ENCODE measurements around the gene CRY2. TPM values are rescaled to one million over a fixed set of nuclear protein-coding genes. Genes with fewer than 3 reads are reported as not detected.
A peak's percentile ranks its signal among the peaks of the same experiment; 100 is the strongest.
"Not testable (repeated sequence)": the region's sequence is repeated elsewhere in the genome, so short reads cannot be mapped to it uniquely, and the experiment has no call there.

The CRY2 gene
- total RNA-seq, 6 experiments from 2014 or later, result 12.5 to 16.4 (median 14.1) TPM

DNA sequence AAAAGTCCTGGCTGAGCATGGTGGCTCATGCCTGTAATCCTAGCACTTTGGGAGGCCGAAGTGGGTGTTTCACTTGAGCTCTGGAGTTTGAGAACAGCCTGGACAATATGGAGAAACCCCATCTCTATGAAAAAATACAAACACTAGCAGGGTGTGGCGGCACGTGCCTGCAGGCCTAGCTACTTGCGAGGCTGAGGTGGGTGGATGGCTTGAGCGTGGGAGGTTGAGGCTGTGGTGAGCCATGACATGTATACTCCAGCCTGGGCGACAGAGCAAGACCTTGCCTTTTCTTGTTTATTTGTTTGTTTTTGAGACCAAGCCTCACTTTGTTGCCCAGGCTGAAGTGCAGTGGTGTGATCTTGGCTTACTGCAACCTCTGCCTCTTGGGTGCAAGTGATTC is 8.1 kb upstream of the CRY2 start:
- Mint-ChIP-seq H3K4me3 (no peak overlapping the region), H3K4me1 (ENCODE audit: low read depth) (peaks cover 13% of the 10 kb centered on the region), H3K36me3 (ENCODE audit: low read depth) (no peaks in the 10 kb centered on the region), H3K27me3 (ENCODE audit: insufficient read depth) (peaks cover 32% of the 10 kb centered on the region), H3K27ac (no peak overlapping the region), H3K9me3 (no peaks in the 10 kb centered on the region)
- no peak for DNase-seq
- TF ChIP-seq, protein P1, sequence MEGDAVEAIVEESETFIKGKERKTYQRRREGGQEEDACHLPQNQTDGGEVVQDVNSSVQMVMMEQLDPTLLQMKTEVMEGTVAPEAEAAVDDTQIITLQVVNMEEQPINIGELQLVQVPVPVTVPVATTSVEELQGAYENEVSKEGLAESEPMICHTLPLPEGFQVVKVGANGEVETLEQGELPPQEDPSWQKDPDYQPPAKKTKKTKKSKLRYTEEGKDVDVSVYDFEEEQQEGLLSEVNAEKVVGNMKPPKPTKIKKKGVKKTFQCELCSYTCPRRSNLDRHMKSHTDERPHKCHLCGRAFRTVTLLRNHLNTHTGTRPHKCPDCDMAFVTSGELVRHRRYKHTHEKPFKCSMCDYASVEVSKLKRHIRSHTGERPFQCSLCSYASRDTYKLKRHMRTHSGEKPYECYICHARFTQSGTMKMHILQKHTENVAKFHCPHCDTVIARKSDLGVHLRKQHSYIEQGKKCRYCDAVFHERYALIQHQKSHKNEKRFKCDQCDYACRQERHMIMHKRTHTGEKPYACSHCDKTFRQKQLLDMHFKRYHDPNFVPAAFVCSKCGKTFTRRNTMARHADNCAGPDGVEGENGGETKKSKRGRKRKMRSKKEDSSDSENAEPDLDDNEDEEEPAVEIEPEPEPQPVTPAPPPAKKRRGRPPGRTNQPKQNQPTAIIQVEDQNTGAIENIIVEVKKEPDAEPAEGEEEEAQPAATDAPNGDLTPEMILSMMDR (IDR thresholded peaks at IDR 0.05), result no peak

DNA sequence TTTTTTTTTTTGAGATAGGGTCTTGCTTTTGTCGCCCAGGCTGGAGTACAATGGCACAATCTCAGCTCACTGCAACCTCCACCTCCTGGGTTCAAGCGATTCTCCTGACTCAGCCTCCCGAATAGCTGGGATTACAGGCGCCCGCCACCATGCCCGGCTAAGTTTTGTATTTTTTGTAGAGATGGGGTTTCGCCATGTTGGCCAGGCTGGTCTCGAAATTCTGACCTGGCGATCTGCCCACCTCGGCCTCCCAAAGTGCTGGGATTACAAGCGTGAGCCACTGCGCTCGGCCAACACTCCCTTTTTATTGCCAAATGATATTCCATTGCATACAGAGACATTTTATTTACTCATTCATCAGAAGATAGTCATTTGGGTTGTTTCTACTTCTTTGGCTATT is 7.0 kb upstream of the CRY2 start:
- not testable (repeated sequence) for H3K9me3 Mint-ChIP-seq; H3K4me3 Mint-ChIP-seq; H3K27ac Mint-ChIP-seq; DNase-seq; H3K36me3 Mint-ChIP-seq (ENCODE audit: low read depth)
- H3K27me3 Mint-ChIP-seq (ENCODE audit: insufficient read depth), result peaks cover 24% of the 10 kb centered on the region
- peaks cover 13% of the 10 kb centered on the region for H3K4me1 Mint-ChIP-seq (ENCODE audit: low read depth)

DNA sequence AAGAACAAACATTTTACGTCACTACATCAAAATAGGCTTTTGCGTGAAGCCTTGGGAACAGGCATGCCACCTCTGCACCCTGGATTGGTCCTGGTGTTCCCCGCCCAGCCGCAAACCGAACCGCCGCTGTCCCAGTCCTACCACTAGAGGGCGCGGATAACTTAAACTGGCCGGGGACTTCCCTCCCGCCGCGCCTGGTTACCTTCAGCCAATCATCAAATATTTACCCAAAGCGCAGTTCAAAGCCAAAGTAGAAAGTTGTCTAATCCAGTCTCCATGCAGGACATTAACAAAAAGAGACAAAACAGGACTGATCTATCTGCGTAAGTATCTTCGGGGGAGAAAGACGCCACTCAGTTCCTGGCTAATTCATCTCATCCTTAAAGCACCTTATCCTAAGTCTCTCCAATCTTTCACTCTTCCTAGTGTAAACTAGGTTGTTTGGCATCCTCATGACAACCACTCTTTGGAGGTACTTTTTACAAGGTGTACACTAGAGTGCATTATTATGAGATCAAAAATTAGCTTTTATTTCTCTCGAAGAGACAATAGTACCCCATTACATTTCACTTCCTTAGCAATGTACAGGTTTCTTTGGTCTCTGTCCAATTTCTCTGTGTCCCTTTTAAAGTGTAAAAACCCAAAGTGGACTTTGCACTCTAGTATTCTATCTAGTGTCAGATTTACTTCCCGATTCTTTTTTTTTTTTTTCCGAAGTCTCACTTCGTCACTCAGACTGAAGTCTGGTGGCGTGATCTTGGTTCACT is 3.9 kb upstream of the CRY2 start:
- H3K36me3 Mint-ChIP-seq (ENCODE audit: low read depth), result no peaks in the 10 kb centered on the region
- H3K4me3 Mint-ChIP-seq, result peak overlapping the region; percentile 75
- TF ChIP-seq, protein P1 (IDR thresholded peaks at IDR 0.05), result peak; percentile 98
- peak; percentile 92 for DNase-seq
- peak overlapping the region; percentile 89 for H3K27ac Mint-ChIP-seq
- H3K9me3 Mint-ChIP-seq, result no peaks in the 10 kb centered on the region
- H3K4me1 Mint-ChIP-seq (ENCODE audit: low read depth), result peaks cover 24% of the 10 kb centered on the region
- H3K27me3 Mint-ChIP-seq (ENCODE audit: insufficient read depth), result peaks cover 4% of the 10 kb centered on the region

DNA sequence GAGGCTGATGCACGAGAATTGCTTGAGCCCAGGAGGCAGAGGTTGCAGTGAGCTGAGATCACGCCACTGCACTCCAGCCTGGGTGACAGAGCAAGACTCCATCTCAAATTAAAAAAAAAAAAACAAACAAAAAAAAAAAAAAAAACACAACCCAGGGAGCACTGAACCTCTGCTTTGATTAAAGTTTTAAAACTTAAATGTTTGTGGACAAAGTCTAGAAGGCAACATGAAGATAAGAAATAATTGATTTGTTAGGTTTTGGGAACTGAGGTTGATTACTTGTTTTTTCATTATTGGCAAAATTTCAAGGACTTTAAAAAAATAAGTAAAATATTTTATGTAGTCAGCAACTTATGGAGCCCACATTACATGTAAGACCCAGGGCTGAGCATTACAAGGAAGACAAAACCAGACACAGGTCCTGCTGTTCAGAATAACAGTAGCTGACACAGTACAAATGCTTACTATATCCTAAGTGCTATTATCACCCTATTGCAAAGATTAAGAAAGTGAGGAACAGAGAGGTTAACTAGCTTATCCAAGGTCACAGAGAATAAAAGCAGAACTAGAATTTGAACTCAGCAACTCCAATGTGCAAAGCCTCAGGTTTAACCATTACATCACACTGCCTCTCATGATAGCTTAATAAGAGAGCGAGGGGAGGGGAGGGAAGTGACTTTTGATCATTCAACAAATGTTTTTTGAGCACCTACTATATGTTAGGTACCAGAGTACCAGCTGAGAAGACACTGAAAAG is 2.3 kb upstream of the CRY2 start:
- peaks cover 4% of the 10 kb centered on the region for H3K27me3 Mint-ChIP-seq (ENCODE audit: insufficient read depth)
- no peak for DNase-seq
- no peak overlapping the region for H3K4me3 Mint-ChIP-seq
- no peaks in the 10 kb centered on the region for H3K36me3 Mint-ChIP-seq (ENCODE audit: low read depth)
- no peaks in the 10 kb centered on the region for H3K9me3 Mint-ChIP-seq
- H3K4me1 Mint-ChIP-seq (ENCODE audit: low read depth), result peaks cover 35% of the 10 kb centered on the region
- H3K27ac Mint-ChIP-seq, result 0 out of 2 replicates have a peak overlapping the region, but pooled peaks have one; percentile 20
- TF ChIP-seq, protein P1 (IDR thresholded peaks at IDR 0.05), result no peak

DNA sequence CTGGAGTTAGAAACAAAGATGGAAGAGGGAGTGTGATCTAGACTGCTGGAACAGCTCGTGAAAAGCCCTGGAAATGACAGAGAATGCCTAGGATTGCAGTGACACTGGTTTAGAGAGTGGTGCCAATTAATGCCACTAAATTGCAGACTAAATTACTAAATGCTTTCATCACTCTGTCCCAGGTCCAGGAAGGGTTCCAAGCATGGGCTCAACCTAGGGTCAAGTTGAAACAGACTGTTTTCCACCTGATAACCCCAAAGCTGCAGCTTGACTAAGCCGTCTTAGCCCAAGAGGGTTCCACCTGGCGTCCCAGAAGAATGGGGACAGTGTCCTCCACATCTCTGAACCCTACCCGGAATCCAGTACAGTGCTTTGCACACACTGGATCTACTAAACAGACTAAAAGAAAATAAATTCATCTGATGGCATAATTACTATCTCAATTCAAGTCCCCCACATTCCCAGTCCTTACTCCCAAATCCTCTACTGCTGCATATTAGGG is 1.1 kb upstream of the CRY2 start:
- no peak for DNase-seq
- peak overlapping the region; percentile 92 for H3K27ac Mint-ChIP-seq
- TF ChIP-seq, protein P1 (IDR thresholded peaks at IDR 0.05), result no peak
- peaks cover 44% of the 10 kb centered on the region for H3K4me1 Mint-ChIP-seq (ENCODE audit: low read depth)
- H3K36me3 Mint-ChIP-seq (ENCODE audit: low read depth), result no peaks in the 10 kb centered on the region
- H3K4me3 Mint-ChIP-seq, result no peak overlapping the region
- peaks cover 4% of the 10 kb centered on the region for H3K27me3 Mint-ChIP-seq (ENCODE audit: insufficient read depth)
- no peaks in the 10 kb centered on the region for H3K9me3 Mint-ChIP-seq

DNA sequence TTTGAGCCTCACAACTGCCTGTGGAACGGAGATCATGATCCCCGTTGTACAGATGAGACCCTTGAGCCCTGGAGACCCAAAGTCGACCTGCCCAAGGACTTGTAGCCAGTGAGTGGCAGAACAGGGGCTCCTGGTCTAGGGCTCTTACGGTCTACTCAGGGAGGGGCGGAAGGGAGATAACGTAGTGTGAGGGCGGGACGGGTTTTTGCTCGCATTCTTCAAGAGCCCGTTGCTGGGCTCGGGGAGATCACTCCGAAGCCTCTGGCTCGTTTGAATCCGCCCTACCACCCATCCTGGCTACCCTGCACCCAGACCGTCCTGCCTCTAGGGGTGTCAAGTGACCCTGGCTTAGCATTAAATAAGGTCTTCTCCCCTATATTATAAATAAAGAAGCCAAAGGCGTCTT is 639 bp downstream of the CRY2 start:
- H3K27ac Mint-ChIP-seq, result peak overlapping the region; percentile 92
- H3K4me3 Mint-ChIP-seq, result peak overlapping the region; percentile 89
- peaks cover 4% of the 10 kb centered on the region for H3K27me3 Mint-ChIP-seq (ENCODE audit: insufficient read depth)
- no peaks in the 10 kb centered on the region for H3K9me3 Mint-ChIP-seq
- DNase-seq, result peak; percentile 39
- peaks cover 41% of the 10 kb centered on the region for H3K4me1 Mint-ChIP-seq (ENCODE audit: low read depth)
- TF ChIP-seq, protein P1 (IDR thresholded peaks at IDR 0.05), result peak; percentile 61
- H3K36me3 Mint-ChIP-seq (ENCODE audit: low read depth), result no peaks in the 10 kb centered on the region
